HUES48 (cell line): ENCODE measurements around the gene MAP3K2.

Experiments used
- H3K27ac ChIP-seq: one replicate; pipeline ENCODE4 v1.7.0; 2013; ENCODE audit warnings: low read depth, low read length, inconsistent platforms
- H3K27me3 ChIP-seq: 2 replicates; pipeline ENCODE4 v1.6.1; 2013; ENCODE audit warnings: mild to moderate bottlenecking, low read length; ENCODE audit not compliant: control insufficient read depth, insufficient read depth
- H3K36me3 ChIP-seq: 2 replicates; pipeline ENCODE4 v1.6.1; 2013; ENCODE audit warnings: low read length; ENCODE audit not compliant: control insufficient read depth, insufficient read depth
- H3K4me1 ChIP-seq: 2 replicates; pipeline ENCODE4 v1.6.1; 2013; ENCODE audit warnings: mild to moderate bottlenecking, low read length; ENCODE audit not compliant: control insufficient read depth, insufficient read depth
- H3K4me3 ChIP-seq: 2 replicates; pipeline ENCODE4 v1.5.1; 2013; ENCODE audit warnings: mild to moderate bottlenecking, low read depth, low read length
- H3K9ac ChIP-seq: 2 replicates; pipeline ENCODE4 v1.6.1; 2013; ENCODE audit warnings: mild to moderate bottlenecking, low read depth, low read length, moderate library complexity
- H3K9me3 ChIP-seq: 2 replicates; pipeline ENCODE4 v1.6.1; 2013; ENCODE audit warnings: low read length; ENCODE audit not compliant: control insufficient read depth, insufficient read depth

Gene MAP3K2

GRCh38 chr2:127387655-127388422, at the start of gene MAP3K2:
Gene MAP3K2, minus strand, starts transcription at chr2:127387975. Its CDS starts 44,846 bp downstream, at chr2:127343129.
- Histone ChIP-seq H3K4me1 (peaks cover 18% of the 10 kb centered on the region), H3K27me3 (peaks cover 2% of the 10 kb centered on the region; the same call in 1 of the 2 replicates), H3K36me3 (no peaks in the 10 kb centered on the region), H3K27ac (peak within 1 kb of the TSS; percentile 97), H3K9ac (peak within 1 kb of the TSS; percentile 88), H3K9me3 (no peaks in the 10 kb centered on the region), H3K4me3 (peak within 1 kb of the TSS; percentile 74)

DNA sequence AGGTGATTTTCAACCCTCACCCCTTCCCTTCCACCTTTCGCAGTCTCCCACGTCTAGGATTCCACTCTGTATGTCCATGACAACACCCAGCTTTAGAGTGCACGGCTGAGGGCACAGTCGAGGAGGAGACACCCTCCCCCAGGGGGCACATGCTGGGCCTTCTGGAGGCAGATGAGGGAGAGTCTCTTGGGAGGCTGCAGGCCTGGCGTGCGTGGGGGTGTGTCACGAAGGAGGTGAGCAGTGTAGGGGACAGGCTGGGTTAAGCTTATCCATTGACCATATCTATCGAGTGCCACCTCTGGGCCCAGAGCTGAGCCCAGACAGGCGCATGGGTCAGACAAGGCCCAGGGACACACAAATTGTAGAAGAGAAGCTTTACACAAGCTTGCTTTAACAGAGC, 49.3 kb upstream of the MAP3K2 start:
- no peak overlapping the region for H3K27ac ChIP-seq
- H3K4me1 ChIP-seq = no peaks in the 10 kb centered on the region
- no peaks in the 10 kb centered on the region for H3K36me3 ChIP-seq

DNA sequence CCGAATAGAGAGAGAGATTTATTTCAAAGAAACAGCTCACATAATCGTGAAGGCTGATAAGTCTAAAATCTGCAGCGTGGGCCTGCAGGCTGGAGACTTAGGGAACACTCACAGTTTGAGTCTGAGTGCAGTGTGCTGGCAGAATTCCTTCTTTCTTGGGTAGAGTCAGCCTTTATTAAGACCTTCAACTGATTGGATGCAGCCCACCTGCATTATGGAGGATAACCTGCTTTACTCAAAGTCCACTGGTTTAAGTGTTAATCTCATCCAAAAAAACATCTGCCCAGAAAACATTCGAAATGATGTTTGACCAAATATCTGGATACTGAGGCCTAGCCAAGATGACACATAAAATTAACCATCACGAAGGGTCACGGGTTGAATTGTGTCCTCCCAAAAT, 46.7 kb upstream of the MAP3K2 start:
- no peak overlapping the region for H3K4me3 ChIP-seq
- H3K9me3 ChIP-seq = no peaks in the 10 kb centered on the region
- H3K27me3 ChIP-seq = no peaks in the 10 kb centered on the region
- H3K9ac ChIP-seq = no peak overlapping the region
- no peak overlapping the region for H3K27ac ChIP-seq
- no peaks in the 10 kb centered on the region for H3K4me1 ChIP-seq
- no peaks in the 10 kb centered on the region for H3K36me3 ChIP-seq

More for the DNA sequence above, 49.3 kb upstream of the MAP3K2 start:
- no peaks in the 10 kb centered on the region for H3K9me3 ChIP-seq
- H3K9ac ChIP-seq = no peak overlapping the region
- no peak overlapping the region for H3K4me3 ChIP-seq
- H3K27me3 ChIP-seq = no peaks in the 10 kb centered on the region

- no peak overlapping the region for H3K27ac ChIP-seq
- H3K9ac ChIP-seq = no peak overlapping the region
- H3K27me3 ChIP-seq = no peaks in the 10 kb centered on the region
- H3K4me3 ChIP-seq = no peak overlapping the region
- H3K9me3 ChIP-seq = no peaks in the 10 kb centered on the region
- H3K36me3 ChIP-seq = no peaks in the 10 kb centered on the region
- no peaks in the 10 kb centered on the region for H3K4me1 ChIP-seq
Observed at GRCh38 chr2:127431408-127432023, 43.7 kb upstream of the MAP3K2 start.

GRCh38 chr2:127429844-127430425, 42.2 kb upstream of the MAP3K2 start:
- Histone ChIP-seq H3K27me3 (no peaks in the 10 kb centered on the region), H3K4me1 (peaks cover 3% of the 10 kb centered on the region; the same call in 1 of the 2 replicates), H3K27ac (no peak overlapping the region), H3K9me3 (no peaks in the 10 kb centered on the region), H3K36me3 (no peaks in the 10 kb centered on the region), H3K9ac (no peak overlapping the region), H3K4me3 (no peak overlapping the region)

GRCh38 chr2:127429291-127429690, 41.5 kb upstream of the MAP3K2 start:
- Histone ChIP-seq H3K27me3 (peaks cover 6% of the 10 kb centered on the region; the same call in 1 of the 2 replicates), H3K4me1 (peaks cover 6% of the 10 kb centered on the region; the same call in 1 of the 2 replicates), H3K27ac (no peak overlapping the region), H3K4me3 (no peak overlapping the region), H3K9me3 (no peaks in the 10 kb centered on the region), H3K36me3 (no peaks in the 10 kb centered on the region), H3K9ac (no peak overlapping the region)

DNA sequence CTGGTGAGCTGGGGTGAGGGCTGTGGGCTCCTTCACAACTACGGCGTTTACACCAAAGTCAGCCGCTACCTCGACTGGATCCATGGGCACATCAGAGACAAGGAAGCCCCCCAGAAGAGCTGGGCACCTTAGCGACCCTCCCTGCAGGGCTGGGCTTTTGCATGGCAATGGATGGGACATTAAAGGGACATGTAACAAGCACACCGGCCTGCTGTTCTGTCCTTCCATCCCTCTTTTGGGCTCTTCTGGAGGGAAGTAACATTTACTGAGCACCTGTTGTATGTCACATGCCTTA, 41.0 kb upstream of the MAP3K2 start:
- Histone ChIP-seq H3K27ac (no peak overlapping the region), H3K4me1 (peaks cover 8% of the 10 kb centered on the region), H3K4me3 (no peak overlapping the region), H3K36me3 (no peaks in the 10 kb centered on the region), H3K9ac (no peak overlapping the region), H3K27me3 (peaks cover 10% of the 10 kb centered on the region), H3K9me3 (no peaks in the 10 kb centered on the region)

- H3K27me3 ChIP-seq = peaks cover 15% of the 10 kb centered on the region
- no peaks in the 10 kb centered on the region for H3K36me3 ChIP-seq
- peaks cover 10% of the 10 kb centered on the region for H3K4me1 ChIP-seq
- H3K9me3 ChIP-seq = no peaks in the 10 kb centered on the region
- H3K9ac ChIP-seq = no peak overlapping the region
- H3K4me3 ChIP-seq = no peak overlapping the region
- no peak overlapping the region for H3K27ac ChIP-seq
Observed at GRCh38 chr2:127428057-127428814, 40.5 kb upstream of the MAP3K2 start.

DNA sequence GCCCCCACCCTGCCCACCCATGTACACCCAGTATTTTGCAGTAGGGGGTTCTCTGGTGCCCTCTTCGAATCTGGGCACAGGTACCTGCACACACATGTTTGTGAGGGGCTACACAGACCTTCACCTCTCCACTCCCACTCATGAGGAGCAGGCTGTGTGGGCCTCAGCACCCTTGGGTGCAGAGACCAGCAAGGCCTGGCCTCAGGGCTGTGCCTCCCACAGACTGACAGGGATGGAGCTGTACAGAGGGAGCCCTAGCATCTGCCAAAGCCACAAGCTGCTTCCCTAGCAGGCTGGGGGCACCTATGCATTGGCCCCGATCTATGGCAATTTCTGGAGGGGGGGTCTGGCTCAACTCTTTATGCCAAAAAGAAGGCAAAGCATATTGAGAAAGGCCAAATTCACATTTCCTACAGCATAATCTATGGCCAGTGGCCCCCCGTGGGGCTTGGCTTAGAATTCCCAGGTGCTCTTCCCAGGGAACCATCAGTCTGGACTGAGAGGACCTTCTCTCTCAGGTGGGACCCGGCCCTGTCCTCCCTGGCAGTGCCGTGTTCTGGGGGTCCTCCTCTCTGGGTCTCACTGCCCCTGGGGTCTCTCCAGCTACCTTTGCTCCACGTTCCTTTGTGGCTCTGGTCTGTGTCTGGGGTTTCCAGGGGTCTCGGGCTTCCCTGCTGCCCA, 39.7 kb upstream of the MAP3K2 start:
- H3K9me3 ChIP-seq = no peaks in the 10 kb centered on the region
- H3K36me3 ChIP-seq = no peaks in the 10 kb centered on the region
- H3K4me1 ChIP-seq = peaks cover 10% of the 10 kb centered on the region
- peaks cover 22% of the 10 kb centered on the region for H3K27me3 ChIP-seq
- no peak overlapping the region for H3K9ac ChIP-seq
- no peak overlapping the region for H3K27ac ChIP-seq
- no peak overlapping the region for H3K4me3 ChIP-seq

- Histone ChIP-seq H3K9me3 (no peaks in the 10 kb centered on the region), H3K4me1 (peaks cover 10% of the 10 kb centered on the region), H3K27ac (no peak overlapping the region), H3K4me3 (no peak overlapping the region), H3K9ac (no peak overlapping the region), H3K36me3 (no peaks in the 10 kb centered on the region), H3K27me3 (peaks cover 29% of the 10 kb centered on the region)
Observed at GRCh38 chr2:127426501-127427354, 39.0 kb upstream of the MAP3K2 start.
